NCI-H226 (cell line): ENCODE results near the gene RPS15.
"Not testable (repeated sequence)": the region's sequence is repeated elsewhere in the genome, so short reads cannot be mapped to it uniquely, and the experiment has no call there.

Experiments
- DNase-seq: peaks from one replicate; pipeline ENCODE4 v3.0.0-alpha.2; 2015

Gene RPS15

GRCh38 chr19:1471010-1471514 is 32.9 kb downstream of the RPS15 start:
- DNase-seq, result no peak

DNA sequence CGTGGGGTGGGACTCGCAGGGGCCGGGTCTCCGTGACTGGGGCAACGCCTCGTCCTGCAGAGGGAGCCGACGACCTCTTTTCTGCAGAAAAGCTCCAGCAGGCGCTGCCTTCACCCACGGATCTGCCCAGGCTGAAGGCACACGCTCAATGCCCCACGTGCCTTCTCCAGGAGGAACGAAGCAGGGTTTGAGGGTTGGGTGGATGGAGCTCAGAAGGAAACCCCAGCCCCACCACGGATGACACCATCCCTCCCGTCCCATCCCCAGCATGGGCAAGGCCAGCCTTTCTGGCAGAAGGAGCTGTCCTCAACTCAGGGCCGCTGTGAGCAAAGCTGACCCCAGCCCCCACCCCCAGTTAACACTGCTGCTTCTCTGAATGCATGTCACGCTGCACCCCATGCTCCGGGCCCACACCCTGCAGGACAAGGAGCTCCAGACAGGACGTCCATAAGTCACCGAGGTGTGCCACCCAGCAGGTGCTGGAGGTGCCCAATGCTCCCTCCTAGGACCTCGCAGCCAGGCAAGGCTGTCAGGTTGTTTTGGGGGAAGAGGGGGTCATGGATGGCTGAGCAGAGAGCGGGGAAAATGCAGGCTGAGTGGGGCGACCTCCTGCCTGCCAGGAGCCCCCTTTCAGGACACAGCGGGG is 33.4 kb downstream of the RPS15 start:
- DNase-seq, result no peak

GRCh38 chr19:1472231-1473084 is 34.3 kb downstream of the RPS15 start:
- no peak for DNase-seq

- DNase-seq, result no peak
These were observed 35.1 kb downstream of the RPS15 start for GRCh38 chr19:1473085-1473851.

DNA sequence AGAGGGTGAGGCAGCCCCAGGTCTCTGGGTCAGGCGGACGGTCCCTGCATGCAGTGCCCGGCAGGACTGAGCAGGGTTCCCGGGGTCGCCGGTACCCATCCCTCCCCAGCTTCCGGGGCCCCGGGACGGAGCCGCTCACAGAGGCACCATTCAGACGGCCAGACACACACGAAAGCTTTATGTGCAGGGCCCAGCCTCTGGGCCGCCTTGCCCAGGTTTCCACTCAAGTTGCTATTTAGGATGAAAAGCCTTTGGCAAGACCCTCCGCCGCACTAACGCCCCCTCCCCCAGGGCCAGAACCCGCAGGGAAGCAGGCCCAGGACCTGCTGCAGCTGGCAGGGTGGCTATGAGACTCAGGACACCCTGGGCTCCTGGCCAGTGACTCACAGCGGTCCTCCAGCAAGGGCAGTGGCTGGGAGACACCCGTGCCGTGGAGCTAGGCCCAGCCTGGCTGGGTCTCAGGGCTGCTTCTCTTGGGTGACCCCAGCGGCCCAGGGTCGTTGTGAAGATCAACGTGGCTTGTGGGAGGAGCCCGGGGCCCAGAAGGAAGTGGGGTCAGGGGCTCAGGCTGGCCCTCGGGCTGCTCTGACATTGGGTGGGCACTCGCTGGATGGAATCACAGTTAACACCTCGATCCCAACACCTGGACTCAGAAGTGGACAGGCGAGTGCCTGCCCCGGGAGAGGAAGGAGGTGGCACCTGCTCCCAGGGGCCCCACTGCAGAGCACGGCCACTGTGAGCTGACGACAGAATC is 36.0 kb downstream of the RPS15 start:
- no peak for DNase-seq

GRCh38 chr19:1474765-1475351 is 36.7 kb downstream of the RPS15 start:
- no peak for DNase-seq

DNA sequence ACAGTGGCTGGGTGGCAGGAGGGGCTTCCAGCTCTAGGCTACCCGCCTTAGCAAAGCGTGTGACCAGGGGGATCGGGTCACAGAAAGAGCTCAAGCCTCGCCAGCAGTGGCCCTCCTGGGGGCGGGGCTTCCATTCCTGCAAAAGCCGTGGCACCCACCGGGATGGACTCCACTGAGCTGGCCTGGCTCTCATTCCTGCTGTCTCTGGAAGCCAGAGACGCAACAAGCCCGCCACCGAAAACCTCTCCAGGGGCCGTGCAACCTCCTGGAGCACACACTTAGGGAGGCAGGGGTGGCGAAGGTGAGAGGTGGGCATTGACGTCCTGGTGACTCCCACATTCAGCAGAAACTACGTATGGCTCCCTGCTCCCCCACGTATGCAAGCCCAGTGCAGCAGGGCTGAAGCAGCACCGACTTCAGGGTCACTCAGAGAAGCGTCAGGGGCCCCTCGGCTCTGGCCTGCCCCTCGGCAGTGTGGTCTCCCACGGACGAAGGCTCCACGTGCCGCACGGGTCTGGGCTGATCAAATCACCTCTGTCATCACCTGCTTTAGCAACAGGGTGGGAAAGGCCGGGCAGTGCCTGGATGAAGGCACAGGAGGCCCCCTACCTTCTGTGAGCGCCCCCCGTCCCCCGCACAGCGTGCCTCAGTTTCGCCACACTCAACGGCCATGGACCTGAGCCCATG is 37.7 kb downstream of the RPS15 start:
- DNase-seq, result no peak

DNA sequence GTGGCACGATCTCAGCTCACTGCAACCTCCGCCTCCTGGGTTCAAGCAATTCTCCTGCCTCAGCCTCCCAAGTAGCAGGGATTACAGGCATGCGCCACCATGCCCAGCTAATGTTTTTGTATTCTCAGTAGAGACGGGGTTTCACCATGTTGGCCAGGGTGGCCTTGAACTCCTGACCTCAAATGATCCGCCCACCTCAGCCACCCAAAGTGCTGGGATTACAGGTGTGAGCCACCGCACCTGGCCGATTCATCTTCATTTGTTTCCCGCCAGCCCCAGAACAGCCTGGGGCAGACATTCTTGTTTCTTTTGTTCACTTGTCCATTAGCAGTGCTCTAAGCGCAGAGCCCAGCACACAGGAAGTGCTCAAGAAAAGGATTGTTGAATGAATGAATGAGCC is 38.9 kb downstream of the RPS15 start:
- not testable (repeated sequence) for DNase-seq

GRCh38 chr19:1478934-1479707 is 40.9 kb downstream of the RPS15 start, which contains the start of gene C19orf25:
C19orf25 (minus strand) TSS chr19:1479215; CDS start chr19:1478903, 312 bp downstream.
- DNase-seq, result peak; percentile 93

GRCh38 chr19:1481224-1481892 is 43.2 kb downstream of the RPS15 start:
- DNase-seq, result no peak

DNA sequence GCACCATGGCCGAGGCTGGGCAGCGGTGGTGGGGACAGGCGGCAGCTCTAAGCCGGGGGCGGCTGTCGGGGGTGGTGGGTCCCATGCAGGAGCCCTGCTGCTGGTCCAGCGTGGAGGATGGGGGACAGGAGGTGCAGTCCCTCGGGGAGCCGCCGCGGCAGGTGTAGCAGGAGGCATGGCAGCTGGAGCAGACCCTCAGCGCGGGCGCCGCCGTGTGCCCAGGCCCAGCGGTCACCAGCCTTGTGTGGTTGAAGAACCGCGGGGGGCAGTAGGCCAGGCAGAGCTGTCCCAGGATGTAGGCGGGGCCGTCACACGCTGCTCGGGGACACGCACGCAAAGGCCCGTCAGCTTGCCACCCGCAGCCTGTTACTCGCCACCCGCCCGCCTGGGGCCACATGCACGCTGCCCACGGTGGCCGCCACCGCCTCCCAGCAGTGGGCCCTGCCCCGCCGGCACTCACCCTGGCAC is 43.7 kb downstream of the RPS15 start:
- no peak for DNase-seq

DNA sequence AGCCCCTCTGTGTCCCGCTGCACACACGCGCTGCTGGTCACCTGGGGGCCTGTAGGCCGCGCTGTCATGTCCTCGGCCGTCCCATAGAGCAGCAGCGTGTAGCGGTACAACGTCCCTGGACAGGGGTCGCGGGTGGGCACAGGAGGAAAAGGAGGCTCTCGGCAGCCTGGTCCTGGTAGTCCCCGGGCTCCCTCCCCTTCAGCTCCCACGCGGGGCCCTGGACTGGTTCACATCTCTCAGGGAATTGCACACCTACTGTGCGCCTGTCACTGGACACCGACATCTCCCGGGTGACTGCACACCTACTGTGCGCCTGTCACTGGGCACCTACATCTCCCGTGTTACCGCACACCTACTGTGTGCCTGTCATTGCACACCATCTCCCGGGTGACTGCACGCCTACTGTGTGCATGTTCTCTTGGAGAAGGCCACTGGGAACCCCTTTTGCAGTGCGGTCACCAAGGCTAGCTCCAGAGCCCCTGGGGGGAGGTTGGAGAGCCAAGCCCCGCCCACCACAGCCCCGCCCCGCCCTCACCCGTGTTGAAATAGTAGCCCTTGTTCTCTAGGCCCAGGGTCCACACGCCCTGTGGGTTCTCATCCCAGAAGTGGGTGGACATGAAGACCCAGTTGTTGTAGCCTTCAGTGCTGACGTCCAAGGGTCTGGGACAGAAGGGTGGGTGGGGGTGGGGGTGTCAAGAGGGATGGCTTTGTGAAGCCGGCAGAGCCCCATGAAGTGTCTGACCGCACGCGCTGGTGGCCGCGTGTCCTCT is 44.4 kb downstream of the RPS15 start:
- no peak for DNase-seq

DNA sequence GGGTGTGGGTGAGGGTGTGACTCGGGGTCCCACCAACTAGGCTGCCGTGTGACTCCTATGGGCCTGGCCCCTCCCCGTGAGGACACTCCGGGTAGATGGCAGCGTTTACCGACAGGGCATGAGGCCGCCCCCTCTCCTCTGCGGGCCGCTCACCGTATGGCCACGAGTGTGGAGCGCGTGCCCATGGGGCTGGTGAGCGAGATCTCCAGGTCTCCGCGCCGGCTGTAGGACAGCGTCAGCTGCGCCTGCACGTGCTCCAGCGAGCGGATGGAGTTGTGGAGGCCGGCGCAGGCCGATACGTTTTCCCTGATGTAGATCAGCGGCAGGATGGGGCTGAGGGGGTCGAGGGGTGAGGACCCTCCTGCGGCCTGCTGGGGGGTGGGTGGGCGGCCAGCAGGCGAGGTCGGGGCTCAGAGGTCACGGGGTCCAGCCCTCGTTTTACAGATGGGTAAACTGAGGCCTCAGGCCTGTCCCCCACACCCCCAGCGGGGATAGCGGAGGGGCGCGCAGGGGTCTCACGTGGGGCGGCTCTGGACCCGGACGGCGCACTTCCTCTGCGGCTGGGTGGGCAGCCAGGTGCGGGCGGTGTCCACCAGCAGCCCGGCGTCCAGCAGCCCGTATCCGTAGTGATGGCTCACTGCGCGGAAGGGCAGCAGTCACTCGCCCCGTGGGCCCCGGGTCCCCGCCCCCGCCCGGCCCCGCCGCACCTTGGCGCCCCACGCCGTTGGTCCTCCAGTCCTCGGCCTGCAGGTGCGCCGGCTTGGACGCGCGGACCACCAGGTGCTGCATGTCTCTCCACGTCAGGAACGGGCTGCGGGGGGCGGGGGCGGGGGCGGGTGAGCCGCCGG is 45.2 kb downstream of the RPS15 start:
- no peak for DNase-seq

DNA sequence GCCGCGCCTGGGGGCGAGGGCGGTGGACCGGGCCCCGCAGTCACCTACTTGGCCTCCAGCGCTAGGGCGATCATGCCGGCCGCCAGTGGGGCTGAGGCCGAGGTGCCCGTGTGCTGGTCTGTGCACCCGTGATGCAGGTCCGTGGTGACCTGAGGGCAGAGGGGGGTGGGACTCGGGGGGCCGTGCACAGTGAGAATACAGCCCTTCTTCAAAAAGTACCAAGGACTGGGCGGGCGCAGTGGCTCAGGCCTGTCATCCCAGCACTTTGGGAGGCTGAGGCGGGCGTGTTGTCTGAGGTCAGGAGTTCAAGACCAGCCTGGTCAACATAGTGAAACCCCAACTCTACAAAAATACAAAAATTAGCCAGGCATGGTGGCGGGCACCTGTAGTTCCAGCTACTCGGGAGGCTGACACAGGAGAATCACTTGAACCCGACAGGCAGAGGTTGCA is 45.8 kb downstream of the RPS15 start:
- DNase-seq, result no peak

DNA sequence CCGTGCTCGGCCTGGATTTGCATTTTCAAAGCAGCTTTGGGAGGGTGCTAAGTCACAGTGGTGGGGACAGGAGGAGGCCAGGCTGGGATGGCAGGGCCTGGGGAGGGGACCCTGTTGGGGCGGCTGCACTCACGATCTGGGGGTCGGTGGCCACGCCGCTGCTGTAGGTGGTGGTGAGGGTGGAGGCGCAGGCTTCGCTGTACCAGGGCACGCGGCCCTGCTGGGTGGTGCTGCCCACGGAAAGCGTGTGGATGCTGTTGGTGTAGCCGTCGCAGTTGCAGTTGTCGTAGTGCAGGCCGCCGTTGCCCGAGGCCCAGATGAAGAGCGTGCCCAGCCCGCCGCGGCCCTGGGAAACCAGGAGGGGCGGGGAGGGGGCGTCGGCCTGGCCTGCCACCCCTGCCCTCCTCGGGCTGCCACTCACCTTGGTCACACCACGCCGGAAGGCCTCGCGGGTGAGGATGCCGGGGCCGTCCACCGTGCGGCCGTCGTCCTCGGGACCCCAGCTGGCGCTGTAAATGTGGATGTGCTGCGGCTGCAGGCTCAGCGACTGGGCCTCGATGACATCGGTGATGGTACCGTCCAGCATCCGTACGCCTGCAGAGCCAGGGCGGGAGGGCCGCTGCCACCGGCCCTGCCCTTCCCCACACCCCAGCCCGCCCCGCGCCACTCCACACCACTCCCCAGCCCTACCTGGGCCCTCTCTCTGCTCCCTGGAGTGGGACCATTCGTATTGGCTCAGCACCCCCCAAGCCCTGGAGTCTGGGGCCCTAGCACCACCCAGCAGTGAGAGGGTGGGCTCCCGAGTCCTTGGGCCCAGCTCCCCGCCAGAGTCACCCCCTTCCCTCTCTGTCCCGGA is 48.8 kb downstream of the RPS15 start:
- DNase-seq, result no peak

DNA sequence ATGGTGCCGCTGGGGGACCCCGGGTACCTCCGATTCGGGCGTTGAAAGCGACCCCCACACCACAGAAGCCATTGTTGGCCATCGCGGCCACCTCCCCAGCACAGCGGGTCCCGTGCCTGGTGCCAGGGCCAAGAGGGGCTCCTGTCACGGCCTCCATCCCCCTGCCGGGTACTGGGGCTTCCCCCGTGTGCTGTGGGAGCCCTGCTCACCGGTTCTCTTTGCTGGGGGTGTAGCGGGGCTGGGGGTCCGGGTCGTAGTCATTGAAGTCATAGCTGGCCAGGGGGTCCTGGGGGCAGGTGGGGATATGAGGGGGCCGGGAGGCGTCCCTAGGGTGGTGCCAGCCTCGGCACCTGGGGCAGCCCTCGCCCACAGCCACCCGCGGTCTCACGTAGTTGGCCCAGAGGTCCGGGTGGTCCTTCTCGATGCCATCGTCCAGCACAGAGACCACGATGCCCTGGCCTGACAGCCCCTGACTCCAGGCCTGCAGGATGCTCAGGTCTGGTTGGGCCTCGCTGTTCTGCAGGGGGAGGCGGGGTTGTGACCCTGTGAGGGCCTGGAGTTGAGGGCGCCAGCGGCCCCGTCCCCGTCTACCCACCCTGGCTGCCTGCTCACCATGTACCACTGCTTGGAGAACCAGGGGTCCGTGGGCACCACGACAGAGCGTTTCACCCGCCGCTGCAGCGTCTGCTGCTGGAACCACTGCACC is 49.5 kb downstream of the RPS15 start:
- DNase-seq, result no peak

DNA sequence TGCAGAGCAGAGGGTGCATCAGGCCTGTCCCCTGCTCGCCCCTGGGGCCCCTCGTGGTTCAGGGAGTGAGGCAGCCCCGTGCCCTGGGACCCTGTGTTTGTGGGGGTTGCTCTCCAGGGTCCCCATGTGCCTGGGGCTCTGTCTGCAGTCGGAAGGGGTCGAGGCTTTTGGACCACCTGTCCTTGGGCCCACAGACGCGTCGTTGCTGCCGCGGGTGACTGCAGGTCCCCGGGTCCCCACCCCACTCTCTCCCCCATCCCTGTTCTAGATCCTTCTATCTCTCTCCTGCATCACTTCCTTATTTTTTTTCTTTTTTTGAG is 50.0 kb downstream of the RPS15 start:
- no peak for DNase-seq
